Mucosa of descending colon (tissue), 3 donors: ENCODE results near the gene SEPTIN8. TPM values are rescaled to one million over a fixed set of nuclear protein-coding genes. Genes with fewer than 3 reads are reported as not detected.

Source experiments
- ATAC-seq: fragments of 200-7000 bp; cut with Tn5 transposase; one replicate; pipeline ENCODE4 v1.9.1; 2020; ENCODE audit warnings: mild to moderate bottlenecking, moderate library complexity
- DNase-seq, 3 donors: peaks; one replicate each; pipeline ENCODE4 v3.0.0-alpha.2; 2020
- H3K36me3 ChIP-seq: fragments of 200-600 bp; one replicate; pipeline ENCODE4 v1.8.0; 2021; ENCODE audit warnings: low read depth, mild to moderate bottlenecking
- H3K4me1 ChIP-seq: fragments of 200-600 bp; one replicate; pipeline ENCODE4 v1.8.0; 2021; ENCODE audit warnings: low read depth, mild to moderate bottlenecking
- H3K4me3 ChIP-seq: fragments of 200-600 bp; one replicate; pipeline ENCODE4 v1.8.0; 2021; ENCODE audit warnings: mild to moderate bottlenecking
- H3K9me3 ChIP-seq: fragments of 200-600 bp; one replicate; pipeline ENCODE4 v1.8.0; 2021; ENCODE audit warnings: mild to moderate bottlenecking
- CTCF ChIP-seq: fragments of 200-600 bp; IDR thresholded peaks from one replicate; pipeline ENCODE4 v1.8.0; 2022; ENCODE audit warnings: antibody characterized with exemption, mild to moderate bottlenecking
- intact Hi-C, 2 donors: fragments of 100-400 bp; cut with DNase I in 1 of 2; cut with micrococcal nuclease in 1 of 2; formaldehyde crosslinking; loops; one replicate each; pipeline versions ENCODE4 v1.11.0 to v1.11.1; 2022; cut with DNase I, micrococcal nuclease
- long read RNA-seq, 2 donors: library from polyadenylated mRNA; unstranded; transcript quantifications; one replicate each; pipeline ENCODE4 v2.0.0, GENCODE V29; 2019 to 2021
- total RNA-seq, 3 donors: library from RNA; stranded (reverse); fragmentation: NEBNext Ultra II Directional in 2 of 3; extraction: Animal tissue kit (Norgen Biotek cat#: 25700) in 2 of 3; gene quantifications; one replicate each; pipeline versions ENCODE4 v1.2.1 to v1.2.4, GENCODE V29; 2021 to 2023
- donor health status: DM: no; HTN: no; CAD: no; lungs with moderate emphysema.
- donor health status: DM: no; HTN: no; CAD: no.
- donor health status: DM: no; HTN: yes; CAD: no.

SEPTIN8 gene
- 10 to 100 TPM; 49.9 to 64.7 (median 61.1) TPM for total RNA-seq
- long read RNA-seq, donor 1, full-length matches to known transcripts = 23 of 76 reads
- long read RNA-seq, donor 1, partial matches to known transcripts = 6 of 76 reads
- long read RNA-seq, donor 1, other reads (novel, unspliced or antisense) = 47 of 76 reads
- long read RNA-seq, donor 2, full-length matches to known transcripts = 11 of 21 reads
- long read RNA-seq, donor 2, partial matches to known transcripts = 1 of 21 reads
- long read RNA-seq, donor 2, other reads (novel, unspliced or antisense) = 9 of 21 reads

GRCh38 chr5:132777209-132778069 is at the start of gene SEPTIN8:
TSS of gene SEPTIN8 (minus strand) at chr5:132777239. CDS start at chr5:132777137, 102 bp downstream.
- no peaks in the 10 kb centered on the region for H3K36me3 ChIP-seq
- peak; percentile 78 for ATAC-seq
- peaks cover 20% of the 10 kb centered on the region for H3K4me1 ChIP-seq
- intact Hi-C loops = no loop called here
- no peaks in the 10 kb centered on the region for H3K9me3 ChIP-seq
- peak within 1 kb of the TSS; percentile 78 for H3K4me3 ChIP-seq
- DNase-seq = peak; percentile 66 to 78 (median 67)
- no peak for TF ChIP-seq CTCF

- DNase-seq (no peak), ATAC-seq (no peak)
- no peak for TF ChIP-seq CTCF
- Histone ChIP-seq H3K4me1 (peaks cover 9% of the 10 kb centered on the region), H3K4me3 (no peak overlapping the region), H3K9me3 (no peaks in the 10 kb centered on the region), H3K36me3 (no peaks in the 10 kb centered on the region)
- intact Hi-C loops = no loop called here
These were observed 49.5 kb upstream of the SEPTIN8 start for GRCh38 chr5:132826424-132827082.

- peaks cover 6% of the 10 kb centered on the region for H3K4me1 ChIP-seq
- DNase-seq = no peak
- intact Hi-C loops = no loop called here
- H3K4me3 ChIP-seq = no peak overlapping the region
- H3K9me3 ChIP-seq = no peaks in the 10 kb centered on the region
- ATAC-seq = no peak
- TF ChIP-seq CTCF = no peak
- H3K36me3 ChIP-seq = no peaks in the 10 kb centered on the region
These were observed 48.9 kb upstream of the SEPTIN8 start for GRCh38 chr5:132825834-132826391.

GRCh38 chr5:132825033-132825833 is 48.2 kb upstream of the SEPTIN8 start:
- Histone ChIP-seq H3K4me1 (peaks cover 6% of the 10 kb centered on the region), H3K36me3 (no peaks in the 10 kb centered on the region), H3K4me3 (no peak overlapping the region), H3K9me3 (no peaks in the 10 kb centered on the region)
- DNase-seq = no peak
- intact Hi-C loops = no loop called here
- no peak for ATAC-seq
- no peak for TF ChIP-seq CTCF

GRCh38 chr5:132824426-132824825 is 47.4 kb upstream of the SEPTIN8 start:
- no peak for DNase-seq
- TF ChIP-seq CTCF = no peak
- Histone ChIP-seq H3K4me1 (peaks cover 6% of the 10 kb centered on the region), H3K4me3 (no peak overlapping the region), H3K36me3 (no peaks in the 10 kb centered on the region), H3K9me3 (no peaks in the 10 kb centered on the region)
- no peak for ATAC-seq
- intact Hi-C loops = no loop called here
